Testis (tissue), 5 donors: ENCODE measurements around the gene TSHZ3. TPM values are rescaled to one million over a fixed set of nuclear protein-coding genes. Genes with fewer than 3 reads are reported as not detected.
A peak's percentile ranks its signal among the peaks of the same experiment; 100 is the strongest.

Experiments used
- DNase-seq: peaks from one replicate; pipeline ENCODE4 v3.0.0-alpha.2; 2019
- H3K27ac ChIP-seq, 2 donors: fragments of 200-600 bp; sonication (generic); one replicate each; pipeline ENCODE4 v1.5.1; 2019
- H3K27me3 ChIP-seq: fragments of 200-600 bp; sonication (generic); one replicate; pipeline ENCODE4 v1.5.1; 2019
- H3K36me3 ChIP-seq: fragments of 200-600 bp; sonication (generic); one replicate; pipeline ENCODE4 v1.5.1; 2017; ENCODE audit warnings: low read depth; ENCODE audit errors: missing control alignments
- H3K4me1 ChIP-seq: fragments of 200-600 bp; sonication (generic); one replicate; pipeline ENCODE4 v1.5.1; 2019
- H3K4me3 ChIP-seq, 2 donors: fragments of 200-600 bp; sonication (generic); one replicate each; pipeline ENCODE4 v1.5.1; 2017 to 2019
- H3K9me3 ChIP-seq: fragments of 200-600 bp; sonication (generic); one replicate; pipeline ENCODE4 v1.5.1; 2017
- CTCF ChIP-seq, 3 experiments: fragments of 450-650 bp in 2 of 3; fragments of 200-600 bp in 1 of 3; sonication (generic) in 1 of 3; IDR thresholded peaks; one replicate each; pipeline ENCODE4 v1.5.1; 2016 to 2019; ENCODE audit warnings: antibody characterized with exemption in 3 of 3, mild to moderate bottlenecking in 2 of 3, moderate library complexity in 1 of 3
- POLR2A ChIP-seq: fragments of 450-650 bp; IDR thresholded peaks from one replicate; pipeline ENCODE4 v1.6.1; 2017; ENCODE audit warnings: antibody characterized with exemption, mild to moderate bottlenecking, moderate library complexity
- WGBS, 2 donors: methylation state at CpG; one replicate each; pipeline ENCODE4 v1.1.5; 2018; 5-methylcytosine and 5-hydroxymethylcytosine counted together
- intact Hi-C: fragments of 100-400 bp; cut with DNase I; formaldehyde crosslinking; loops from one replicate; pipeline ENCODE4 v1.15.1; 2023; ENCODE audit warnings: low total_unique reads
- long read RNA-seq, 2 donors: transcript quantifications; one replicate each; lab custom pipeline, GENCODE V29; 2026
- polyA plus RNA-seq: library from polyadenylated mRNA; stranded (reverse); fragments of 350-450 nt; fragmentation: Illumina TruSeq; extraction: RNeasy Lipid Tissue Mini Kit (QIAGEN cat#74804); gene quantifications from one replicate; pipeline ENCODE4 v1.2.3, GENCODE V29; 2014; ENCODE audit warnings: low read depth, low replicate concordance; ENCODE audit not compliant: insufficient read depth
- total RNA-seq, 2 donors: library from RNA; depleted of rRNA; stranded (reverse); fragments of >200 nt; gene quantifications; one replicate each; pipeline ENCODE4 v1.2.3, GENCODE V29; 2016

The TSHZ3 gene
- total RNA-seq, result 10 to 100 TPM in 1 of 2 donors, 1 to 10 TPM in 1; 8.0 to 12.7 TPM
- 6.8 TPM for polyA plus RNA-seq
- long read RNA-seq, donor 1, full-length matches to known transcripts, result 7 of 7 reads
- long read RNA-seq, donor 1, partial matches to known transcripts, result 0 of 7 reads
- long read RNA-seq, donor 1, other reads (novel, unspliced or antisense), result 0 of 7 reads
- long read RNA-seq, donor 2, full-length matches to known transcripts, result 8 of 8 reads
- long read RNA-seq, donor 2, partial matches to known transcripts, result 0 of 8 reads
- long read RNA-seq, donor 2, other reads (novel, unspliced or antisense), result 0 of 8 reads

GRCh38 chr19:31349160-31349881, at the start of gene TSHZ3:
Gene TSHZ3, minus strand, starts transcription at chr19:31349436. Its CDS starts 217 bp downstream, at chr19:31349219.
- WGBS, 2 donors, result 0 to 1% methylated on average over 34 to 85 of the region's 86 CpGs
- intact Hi-C loops, result no loop called here
- no peaks in the 10 kb centered on the region for H3K27me3 ChIP-seq
- H3K9me3 ChIP-seq, result no peaks in the 10 kb centered on the region
- DNase-seq, result peak; percentile 72
- H3K4me1 ChIP-seq, result peaks cover 14% of the 10 kb centered on the region
- no peaks in the 10 kb centered on the region for H3K36me3 ChIP-seq
- peak within 1 kb of the TSS; percentile 88 to 93 for H3K27ac ChIP-seq
- peak within 1 kb of the TSS; percentile 85 to 94 for H3K4me3 ChIP-seq
- no peak for TF ChIP-seq CTCF (IDR thresholded peaks at IDR 0.05)

- intact Hi-C loops, result no loop called here
- Histone ChIP-seq H3K27me3 (no peaks in the 10 kb centered on the region), H3K9me3 (no peaks in the 10 kb centered on the region), H3K27ac (no peak overlapping the region), H3K36me3 (no peaks in the 10 kb centered on the region), H3K4me1 (no peaks in the 10 kb centered on the region), H3K4me3 (no peak overlapping the region)
- no peak for TF ChIP-seq CTCF (IDR thresholded peaks at IDR 0.05)
- no peak for TF ChIP-seq POLR2A
- 86 to 95% methylated on average over 2 of the region's 2 CpGs for WGBS, 2 donors
- DNase-seq, result no peak
Observed at GRCh38 chr19:31397308-31397707, 48.1 kb upstream of the TSHZ3 start.

- H3K36me3 ChIP-seq, result no peaks in the 10 kb centered on the region
- intact Hi-C loops, result no loop called here
- no peak overlapping the region for H3K27ac ChIP-seq
- 75 to 85% methylated on average over 5 of the region's 5 CpGs for WGBS, 2 donors
- no peaks in the 10 kb centered on the region for H3K9me3 ChIP-seq
- no peaks in the 10 kb centered on the region for H3K4me1 ChIP-seq
- no peak overlapping the region for H3K4me3 ChIP-seq
- TF ChIP-seq POLR2A (no peak), CTCF (IDR thresholded peaks at IDR 0.05) (no peak)
- DNase-seq, result no peak
- H3K27me3 ChIP-seq, result no peaks in the 10 kb centered on the region
Observed at GRCh38 chr19:31392464-31392863, 43.2 kb upstream of the TSHZ3 start.

- Histone ChIP-seq H3K36me3 (no peaks in the 10 kb centered on the region), H3K27ac (no peak overlapping the region), H3K4me3 (no peak overlapping the region), H3K9me3 (no peaks in the 10 kb centered on the region), H3K4me1 (no peaks in the 10 kb centered on the region), H3K27me3 (no peaks in the 10 kb centered on the region)
- TF ChIP-seq CTCF (IDR thresholded peaks at IDR 0.05), result no peak
- TF ChIP-seq POLR2A, result no peak
- 80 to 86% methylated on average over 4 of the region's 4 CpGs for WGBS, 2 donors
- intact Hi-C loops, result no loop called here
- DNase-seq, result no peak
Observed at GRCh38 chr19:31391518-31391917, 42.3 kb upstream of the TSHZ3 start.
